Gastrocnemius medialis (tissue), 4 donors: ENCODE results near the gene DNAH17. TPM values are rescaled to one million over a fixed set of nuclear protein-coding genes. Genes with fewer than 3 reads are reported as not detected.

Experiments
- ATAC-seq, 2 donors: fragments of 150-250 bp; one replicate each; pipeline ENCODE4 v1.9.1; 2016
- DNase-seq, 2 donors: peaks; one replicate each; pipeline ENCODE4 v3.0.0-alpha.2; 2019
- H3K27ac ChIP-seq, 4 donors: fragments of 200-600 bp; sonication (generic); 1 replicate in 1 of 4; 2 replicates in 3 of 4; pipeline ENCODE4 v1.5.1; 2016 to 2018; ENCODE audit warnings: mild to moderate bottlenecking in 2 of 4, moderate library complexity in 1 of 4
- H3K27me3 ChIP-seq, 3 donors: fragments of 200-600 bp; sonication (generic) in 2 of 3; 1 replicate in 1 of 3; 2 replicates in 2 of 3; pipeline versions ENCODE4 v1.5.1 to v1.6.0; 2016 to 2019; ENCODE audit warnings: mild to moderate bottlenecking in 1 of 3, moderate library complexity in 1 of 3
- H3K36me3 ChIP-seq, 2 donors: fragments of 200-600 bp; sonication (generic) in 1 of 2; one replicate each; pipeline ENCODE4 v1.5.1; 2017 to 2018
- H3K4me1 ChIP-seq, 2 donors: fragments of 200-600 bp; sonication (generic) in 1 of 2; one replicate each; pipeline ENCODE4 v1.5.1; 2016 to 2017; ENCODE audit warnings: mild to moderate bottlenecking in 2 of 2
- H3K4me3 ChIP-seq, 4 donors: fragments of 200-600 bp; sonication (generic) in 3 of 4; 1 replicate in 1 of 4; 2 replicates in 3 of 4; pipeline ENCODE4 v1.5.1; 2016 to 2019; ENCODE audit warnings: mild to moderate bottlenecking in 2 of 4
- H3K9me3 ChIP-seq, 3 donors: fragments of 200-600 bp; sonication (generic) in 2 of 3; 1 replicate in 1 of 3; 2 replicates in 2 of 3; pipeline ENCODE4 v1.5.1; 2016 to 2019
- CTCF ChIP-seq, 5 experiments: fragments of 450-650 bp in 3 of 5; fragments of 200-600 bp in 2 of 5; sonication (generic) in 2 of 5; IDR thresholded peaks in 4 of 5; conservative IDR thresholded peaks in 1 of 5; 1 replicate in 4 of 5; 2 replicates in 1 of 5; pipeline ENCODE4 v1.5.1; 2016 to 2019; ENCODE audit warnings: antibody characterized with exemption in 5 of 5, mild to moderate bottlenecking in 3 of 5, moderate library complexity in 3 of 5
- POLR2A ChIP-seq, 2 donors: fragments of 450-650 bp; IDR thresholded peaks; one replicate each; pipeline ENCODE4 v1.6.1; 2017; ENCODE audit warnings: antibody characterized with exemption in 2 of 2, mild to moderate bottlenecking in 2 of 2, moderate library complexity in 2 of 2
- in situ Hi-C, 4 donors: fragments of 200-750 bp; cut with MboI; loops; one replicate each; pipeline versions ENCODE4 v1.15.0 to v1.8.0; 2017; ENCODE audit warnings: low sequenced_read_pairs in 4 of 4
- intact Hi-C: fragments of 100-400 bp; cut with DNase I; formaldehyde crosslinking; loops from one replicate; pipeline ENCODE4 v1.15.1; 2023; ENCODE audit warnings: low total_unique reads
- total RNA-seq, 4 donors: library from RNA; depleted of rRNA; stranded (reverse); fragments of >200 nt; gene quantifications; one replicate each; pipeline versions ENCODE4 v1.1.0 to v1.2.3, GENCODE V29; 2016

Gene DNAH17
- total RNA-seq, 4 donors from 2014 or later: 0.56 TPM; not detected in 3

- TF ChIP-seq CTCF (IDR thresholded peaks at IDR 0.05 in 4 of 5, conservative IDR thresholded peaks at IDR 0.05 in 1 of 5): no peak
- no peak for TF ChIP-seq POLR2A (IDR thresholded peaks at IDR 0.05)
- Histone ChIP-seq H3K4me3 (no peak overlapping the region), H3K36me3 (peaks cover 0 to 7% of the 10 kb centered on the region in 2 donors), H3K27ac (no peak overlapping the region), H3K9me3 (no peaks in the 10 kb centered on the region), H3K4me1 (no peaks in the 10 kb centered on the region), H3K27me3 (peaks cover 0 to 2% (median 0%) of the 10 kb centered on the region in 3 donors)
- in situ Hi-C loops: no loop called here
- intact Hi-C loops: no loop called here
- ATAC-seq (no peak), DNase-seq (no peak)
Measured at GRCh38 chr17:78434455-78435329, 142.5 kb downstream of the DNAH17 start.

GRCh38 chr17:78433780-78434335 lies 143.3 kb downstream of the DNAH17 start:
- intact Hi-C loops: no loop called here
- Histone ChIP-seq H3K36me3 (peaks cover 0 to 13% of the 10 kb centered on the region in 2 donors), H3K4me3 (no peak overlapping the region), H3K4me1 (no peaks in the 10 kb centered on the region), H3K9me3 (no peaks in the 10 kb centered on the region), H3K27ac (no peak overlapping the region), H3K27me3 (peaks cover 0 to 2% (median 0%) of the 10 kb centered on the region in 3 donors)
- no peak for TF ChIP-seq POLR2A (IDR thresholded peaks at IDR 0.05)
- TF ChIP-seq CTCF (IDR thresholded peaks at IDR 0.05 in 4 of 5, conservative IDR thresholded peaks at IDR 0.05 in 1 of 5): no peak
- in situ Hi-C loops: no loop called here
- DNase-seq (no peak), ATAC-seq (no peak)

- in situ Hi-C loops: no loop called here
- intact Hi-C loops: no loop called here
- no peak for TF ChIP-seq CTCF (IDR thresholded peaks at IDR 0.05 in 4 of 5, conservative IDR thresholded peaks at IDR 0.05 in 1 of 5)
- TF ChIP-seq POLR2A (IDR thresholded peaks at IDR 0.05): no peak
Measured at GRCh38 chr17:78433013-78433727, 144.0 kb downstream of the DNAH17 start.

GRCh38 chr17:78432226-78433012 lies 144.8 kb downstream of the DNAH17 start:
- TF ChIP-seq CTCF (IDR thresholded peaks at IDR 0.05 in 4 of 5, conservative IDR thresholded peaks at IDR 0.05 in 1 of 5): no peak
- no peak for TF ChIP-seq POLR2A (IDR thresholded peaks at IDR 0.05)
- DNase-seq: no peak
- H3K4me1 ChIP-seq: no peaks in the 10 kb centered on the region
- no peaks in the 10 kb centered on the region for H3K9me3 ChIP-seq
- in situ Hi-C loops (no loop called here), intact Hi-C loops (no loop called here)
- H3K4me3 ChIP-seq: no peak overlapping the region
- no peak overlapping the region for H3K27ac ChIP-seq
- H3K27me3 ChIP-seq: peaks cover 0 to 2% (median 0%) of the 10 kb centered on the region in 3 donors
- ATAC-seq: no peak
- H3K36me3 ChIP-seq: peaks cover 0 to 13% of the 10 kb centered on the region in 2 donors

More at GRCh38 chr17:78433013-78433727, 144.0 kb downstream of the DNAH17 start:
- DNase-seq (no peak), ATAC-seq (no peak)
- Histone ChIP-seq H3K27me3 (peaks cover 0 to 2% (median 0%) of the 10 kb centered on the region in 3 donors), H3K36me3 (peaks cover 0 to 13% of the 10 kb centered on the region in 2 donors), H3K4me3 (no peak overlapping the region), H3K4me1 (no peaks in the 10 kb centered on the region), H3K27ac (no peak overlapping the region), H3K9me3 (no peaks in the 10 kb centered on the region)
